ENCODE data around the gene AKAP8L. TPM values are rescaled to one million over a fixed set of nuclear protein-coding genes. Genes with fewer than 3 reads are reported as not detected.
"Not testable (repeated sequence)": the region's sequence is repeated elsewhere in the genome, so short reads cannot be mapped to it uniquely, and the experiment has no call there.

AKAP8L gene
- total and polyA plus RNA-seq, 2 of the 8 experiments (the other 6 are each of a cell fraction or from before 2014, with no cell fraction given): 75.1 to 138 TPM

DNA sequence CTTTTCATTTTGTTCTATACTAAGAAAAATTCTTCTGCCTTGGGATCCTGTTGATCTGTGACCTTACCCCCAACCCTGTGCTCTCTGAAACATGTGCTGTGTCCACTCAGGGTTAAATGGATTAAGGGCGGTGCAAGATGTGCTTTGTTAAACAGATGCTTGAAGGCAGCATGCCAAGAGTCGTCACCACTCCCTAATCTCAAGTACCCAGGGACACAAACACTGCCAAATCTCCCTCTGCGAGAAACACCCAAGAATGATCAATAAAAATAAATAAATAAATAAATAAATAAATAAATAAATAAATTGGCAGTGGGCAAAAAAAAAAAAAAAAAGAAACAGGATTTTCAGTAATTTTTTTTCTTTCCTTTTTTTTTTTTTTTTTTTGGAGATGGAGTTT, 55.0 kb downstream of the AKAP8L start:
- H4K5ac ChIP-seq (ENCODE audit: insufficient read length, low read depth, low read length); H3K4me3 ChIP-seq (ENCODE audit: extremely low read depth in 1 of 4, insufficient read depth in 2 of 4, low read depth in 3 of 4, low read length in 4 of 4); H3K23me2 ChIP-seq (ENCODE audit: low read depth, low read length); H2AK5ac ChIP-seq (ENCODE audit: low read depth, low read length); H3K9ac ChIP-seq (replicated peaks in 1 of 4; ENCODE audit: extremely low read depth in 1 of 4, low read depth in 3 of 4, low read length in 3 of 4); H3K4me2 ChIP-seq (ENCODE audit: insufficient read depth in 1 of 2, low read depth in 2 of 2, low read length in 2 of 2); H3K4me1 ChIP-seq (replicated peaks in 1 of 4; ENCODE audit: control insufficient read depth in 3 of 4, insufficient read depth in 4 of 4, low read length in 3 of 4); FAIRE-seq; H3K27ac ChIP-seq (ENCODE audit: low read depth, low read length); H4K91ac ChIP-seq (replicated peaks; ENCODE audit: insufficient read length, low read length); H3K79me2 ChIP-seq (ENCODE audit: control insufficient read depth in 1 of 2, insufficient read depth in 2 of 2, low read length in 2 of 2); H3K9me3 ChIP-seq (ENCODE audit: insufficient read depth in 2 of 2, low read depth in 1 of 2, low read length in 1 of 2); H3K4ac ChIP-seq (replicated peaks; ENCODE audit: insufficient read length, low read depth, low read length); H2BK15ac ChIP-seq (ENCODE audit: low read length); H4K8ac ChIP-seq (ENCODE audit: extremely low read depth, insufficient read depth, low read length); DNase-seq (ENCODE audit: low read depth in 1 of 2, low spot score in 2 of 2); H3K27me3 ChIP-seq (replicated peaks in 1 of 4; ENCODE audit: control insufficient read depth in 3 of 4, extremely low read depth in 1 of 4, insufficient read depth in 3 of 4, low read length in 3 of 4); H3K18ac ChIP-seq (ENCODE audit: extremely low read depth, low read length); H2BK20ac ChIP-seq (ENCODE audit: low read length); H2BK12ac ChIP-seq (ENCODE audit: low read depth, low read length); H3K23ac ChIP-seq (ENCODE audit: insufficient read length); H4K20me1 ChIP-seq (replicated peaks in 1 of 2; ENCODE audit: control insufficient read depth in 1 of 2, insufficient read depth in 2 of 2, low read length in 2 of 2); H3K56ac ChIP-seq (replicated peaks; ENCODE audit: insufficient read length, low read depth, low read length); H3K79me1 ChIP-seq (ENCODE audit: low read depth, low read length); H3K14ac ChIP-seq (ENCODE audit: insufficient read length); H2BK5ac ChIP-seq (ENCODE audit: low read depth, low read length); H2AFZ ChIP-seq (ENCODE audit: low read length); H2BK120ac ChIP-seq (replicated peaks; ENCODE audit: low read depth, low read length): not testable (repeated sequence)
- 91% methylated on average over 3 of the region's 3 CpGs; no CpG with 5 or more reads in 1 of the 2 experiments for WGBS, 2 experiments (ENCODE audit: extremely low coverage in 1 of 2, insufficient coverage in 1 of 2, insufficient read length in 1 of 2, insufficient replicate concordance in 2 of 2, low coverage in 1 of 2, low lambda C conversion rate in 2 of 2, missing lambda C conversion rate in 1 of 2)
- peaks cover 28 to 69% (median 44%) of the 10 kb centered on the region in 4 experiments for H3K36me3 ChIP-seq (ENCODE audit: control insufficient read depth in 2 of 4, insufficient read depth in 4 of 4, low read length in 3 of 4)
- CTCF ChIA-PET (ENCODE audit: partially characterized antibody): interaction anchor here (1.0 kb wide), 1 partner anchor 733 kb away, joined by 3 read pairs; no protein-coding TSS in a partner anchor
- POLR2A ChIA-PET (ENCODE audit: partially characterized antibody): interaction anchor here (1.0 kb wide), 1 partner anchor 15 kb away, joined by 5 read pairs; the partner anchor contains the start of gene AKAP8

DNA sequence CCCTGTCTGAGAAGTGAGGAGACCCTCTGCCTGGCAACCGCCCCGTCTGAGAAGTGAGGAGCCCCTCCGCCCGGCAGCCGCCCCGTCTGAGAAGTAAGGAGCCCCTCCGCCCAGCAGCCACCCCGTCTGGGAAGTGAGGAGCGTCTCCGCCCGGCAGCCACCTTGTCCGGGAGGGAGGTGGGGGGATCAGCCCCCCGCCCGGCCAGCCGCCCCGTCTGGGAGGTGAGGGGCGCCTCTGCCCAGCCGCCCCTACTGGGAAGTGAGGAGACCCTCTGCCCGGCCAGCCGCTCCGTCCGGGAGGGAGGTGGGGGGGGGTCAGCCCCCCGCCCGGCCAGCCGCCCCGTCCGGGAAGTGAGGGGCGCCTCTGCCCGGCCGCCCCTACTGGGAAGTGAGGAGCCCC, 55.7 kb downstream of the AKAP8L start:
- H3K4me3 ChIP-seq (ENCODE audit: extremely low read depth in 1 of 4, insufficient read depth in 2 of 4, low read depth in 3 of 4, low read length in 4 of 4); H2BK120ac ChIP-seq (replicated peaks; ENCODE audit: low read depth, low read length); H2AFZ ChIP-seq (ENCODE audit: low read length); H3K23me2 ChIP-seq (ENCODE audit: low read depth, low read length); H3K14ac ChIP-seq (ENCODE audit: insufficient read length); H2BK5ac ChIP-seq (ENCODE audit: low read depth, low read length); H3K27ac ChIP-seq (ENCODE audit: low read depth, low read length); POLR2A ChIA-PET (ENCODE audit: partially characterized antibody); H3K79me1 ChIP-seq (ENCODE audit: low read depth, low read length); H4K20me1 ChIP-seq (replicated peaks in 1 of 2; ENCODE audit: control insufficient read depth in 1 of 2, insufficient read depth in 2 of 2, low read length in 2 of 2); H3K18ac ChIP-seq (ENCODE audit: extremely low read depth, low read length); H3K9ac ChIP-seq (replicated peaks in 1 of 4; ENCODE audit: extremely low read depth in 1 of 4, low read depth in 3 of 4, low read length in 3 of 4); H2BK15ac ChIP-seq (ENCODE audit: low read length); H2BK20ac ChIP-seq (ENCODE audit: low read length); FAIRE-seq; H2AK5ac ChIP-seq (ENCODE audit: low read depth, low read length); H3K4ac ChIP-seq (replicated peaks; ENCODE audit: insufficient read length, low read depth, low read length); CTCF ChIA-PET (ENCODE audit: partially characterized antibody); H3K23ac ChIP-seq (ENCODE audit: insufficient read length); H4K5ac ChIP-seq (ENCODE audit: insufficient read length, low read depth, low read length); H3K56ac ChIP-seq (replicated peaks; ENCODE audit: insufficient read length, low read depth, low read length); H2BK12ac ChIP-seq (ENCODE audit: low read depth, low read length); DNase-seq (ENCODE audit: low read depth in 1 of 2, low spot score in 2 of 2); H4K8ac ChIP-seq (ENCODE audit: extremely low read depth, insufficient read depth, low read length); H3K79me2 ChIP-seq (ENCODE audit: control insufficient read depth in 1 of 2, insufficient read depth in 2 of 2, low read length in 2 of 2); H3K4me2 ChIP-seq (ENCODE audit: insufficient read depth in 1 of 2, low read depth in 2 of 2, low read length in 2 of 2); H3K27me3 ChIP-seq (replicated peaks in 1 of 4; ENCODE audit: control insufficient read depth in 3 of 4, extremely low read depth in 1 of 4, insufficient read depth in 3 of 4, low read length in 3 of 4); H3K9me3 ChIP-seq (ENCODE audit: insufficient read depth in 2 of 2, low read depth in 1 of 2, low read length in 1 of 2); H4K91ac ChIP-seq (replicated peaks; ENCODE audit: insufficient read length, low read length); H3K4me1 ChIP-seq (replicated peaks in 1 of 4; ENCODE audit: control insufficient read depth in 3 of 4, insufficient read depth in 4 of 4, low read length in 3 of 4): not testable (repeated sequence)
- H3K36me3 ChIP-seq (ENCODE audit: control insufficient read depth in 2 of 4, insufficient read depth in 4 of 4, low read length in 3 of 4): peaks cover 30 to 69% (median 46%) of the 10 kb centered on the region in 4 experiments
- 100% methylated on average over 3 of the region's 30 CpGs; no CpG with 5 or more reads in 1 of the 2 experiments for WGBS, 2 experiments (ENCODE audit: extremely low coverage in 1 of 2, insufficient coverage in 1 of 2, insufficient read length in 1 of 2, insufficient replicate concordance in 2 of 2, low coverage in 1 of 2, low lambda C conversion rate in 2 of 2, missing lambda C conversion rate in 1 of 2)

Data from H1 (cell line).